GOT3 (cell line): ENCODE measurements around the gene TUBE1.
"Not testable (repeated sequence)": the region's sequence is repeated elsewhere in the genome, so short reads cannot be mapped to it uniquely, and the experiment has no call there.

Experiments used
- DNase-seq: peaks from one replicate; lab custom pipeline; 2025; ENCODE audit warnings: mixed read lengths; lab: John Stamatoyannopoulos, UW

The TUBE1 gene

DNA sequence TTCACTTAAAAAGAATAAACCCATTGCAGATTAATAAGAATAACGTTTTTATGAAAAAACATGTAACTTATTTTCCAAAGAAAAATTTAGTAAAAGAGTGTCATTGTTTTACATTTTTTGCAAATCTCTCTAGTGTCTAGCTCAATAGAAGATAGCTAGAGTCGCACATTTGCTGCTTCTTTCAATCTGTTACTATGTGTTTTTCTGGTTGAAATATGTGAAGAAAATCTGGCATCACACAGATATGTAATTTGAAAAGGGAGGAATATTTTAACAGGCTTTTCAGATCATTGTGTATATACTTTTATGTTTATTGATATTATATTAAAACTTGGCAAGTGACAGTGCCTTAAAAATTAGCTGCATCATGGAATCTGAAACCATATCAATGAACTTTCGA, 24.3 kb downstream of the TUBE1 start:
- no peak for DNase-seq

DNA sequence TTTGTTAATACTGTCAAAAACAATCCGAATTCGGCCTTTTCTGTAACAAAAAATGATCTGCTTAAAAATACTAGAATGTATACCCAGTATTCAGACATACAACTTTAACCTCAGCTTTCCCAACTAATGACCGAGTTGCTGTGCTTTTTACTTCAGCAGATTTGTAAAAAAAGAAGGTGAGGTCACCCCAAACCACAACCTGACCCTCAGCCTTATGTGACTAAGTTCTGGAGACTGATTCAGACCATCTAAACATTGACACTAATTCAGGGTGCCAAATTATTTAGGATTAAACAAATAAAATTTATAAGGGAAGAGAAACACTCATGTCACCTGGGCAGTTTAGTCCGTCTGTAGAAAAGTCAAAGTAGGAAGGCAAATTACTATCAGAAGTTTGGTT, 25.7 kb downstream of the TUBE1 start:
- DNase-seq, result no peak

DNA sequence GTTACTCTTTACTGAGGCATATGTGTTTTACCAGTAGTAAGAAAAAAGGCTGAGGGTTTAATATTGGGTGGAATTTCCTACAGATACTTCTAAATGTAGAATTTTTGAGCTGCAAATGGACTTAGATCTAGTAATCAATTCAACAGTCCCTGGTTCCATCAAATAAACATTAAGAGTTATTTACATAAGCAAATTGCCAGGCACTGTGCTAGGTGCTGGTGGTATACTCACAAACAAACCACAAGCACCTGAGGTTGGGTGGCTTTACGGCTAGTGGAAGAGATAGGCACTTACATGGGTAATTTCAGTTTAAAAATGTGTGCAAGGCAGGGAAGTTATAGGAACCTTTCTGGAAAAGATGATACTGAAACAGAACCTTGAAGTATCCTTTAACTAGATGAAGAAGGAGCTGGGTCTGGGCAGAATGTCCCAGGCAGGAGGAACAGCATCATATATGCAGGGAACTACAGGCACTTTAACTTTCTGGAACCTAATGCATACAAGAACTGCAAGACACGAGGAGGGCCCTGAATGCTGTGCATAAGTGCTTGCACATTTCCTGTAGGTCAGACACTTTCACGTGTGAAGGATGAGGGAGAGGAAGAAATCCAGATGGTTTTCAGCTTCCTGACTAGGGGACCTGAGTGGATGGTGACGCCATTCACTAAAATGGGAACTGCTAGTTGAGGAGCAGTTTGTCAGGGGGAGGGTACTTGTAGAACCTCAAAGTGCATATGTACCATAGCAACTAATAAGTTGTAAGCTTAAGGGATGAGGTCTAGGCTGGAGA, 28.8 kb downstream of the TUBE1 start:
- DNase-seq, result no peak

DNA sequence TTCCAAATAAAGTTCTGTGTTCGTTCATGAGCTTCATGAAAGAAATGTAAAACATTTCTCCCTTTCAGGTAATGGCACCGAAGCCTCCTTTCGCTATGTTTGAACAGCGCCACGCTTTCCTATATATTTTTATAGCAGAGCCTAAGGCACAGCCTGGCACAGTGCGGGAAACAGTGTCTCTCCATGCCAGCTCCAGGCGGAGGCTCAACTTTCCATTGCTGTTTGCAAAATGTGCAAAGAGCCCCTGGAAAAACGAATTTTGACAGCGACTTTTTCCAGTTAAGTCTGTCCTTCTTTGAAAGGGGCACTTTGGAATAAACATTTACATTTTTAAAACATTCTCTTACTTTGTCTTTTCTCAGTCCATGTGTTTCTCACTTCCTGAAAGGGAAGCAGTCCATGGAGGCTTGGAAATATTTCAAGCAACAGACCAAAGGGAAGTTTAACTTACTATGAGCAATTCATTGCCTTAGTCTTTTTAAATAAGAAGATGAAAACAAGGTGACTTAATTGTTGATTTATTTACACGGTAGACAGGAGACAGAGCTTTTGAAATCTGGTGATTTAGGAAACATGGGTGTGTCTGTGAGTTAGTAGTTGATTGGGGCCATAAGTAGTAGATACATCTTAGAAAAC, 32.6 kb downstream of the TUBE1 start:
- no peak for DNase-seq

DNA sequence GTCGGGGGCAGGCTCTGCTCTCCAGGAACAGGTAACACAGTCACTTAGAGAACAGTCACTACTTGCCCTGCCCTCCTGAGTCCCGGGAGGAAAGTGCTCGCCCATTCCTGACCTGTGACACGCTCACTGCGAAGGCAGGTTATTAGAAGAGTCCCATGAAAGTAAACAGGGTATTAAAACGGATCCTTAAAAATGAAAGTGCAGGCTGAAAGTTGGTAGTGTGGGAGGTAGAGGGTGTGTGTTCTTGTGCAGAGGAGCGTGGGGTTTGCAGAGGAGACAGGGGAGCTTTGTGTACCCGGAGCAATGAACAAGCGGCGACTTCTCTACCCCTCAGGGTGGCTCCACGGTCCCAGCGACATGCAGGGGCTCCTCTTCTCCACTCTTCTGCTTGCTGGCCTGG, 33.3 kb downstream of the TUBE1 start, which contains the start of gene CCN6:
TSS of gene CCN6 (plus strand) at position 104 of the 400 bp plus-strand sequence. CDS start at position 358, 254 bp downstream.
- DNase-seq, result no peak

DNA sequence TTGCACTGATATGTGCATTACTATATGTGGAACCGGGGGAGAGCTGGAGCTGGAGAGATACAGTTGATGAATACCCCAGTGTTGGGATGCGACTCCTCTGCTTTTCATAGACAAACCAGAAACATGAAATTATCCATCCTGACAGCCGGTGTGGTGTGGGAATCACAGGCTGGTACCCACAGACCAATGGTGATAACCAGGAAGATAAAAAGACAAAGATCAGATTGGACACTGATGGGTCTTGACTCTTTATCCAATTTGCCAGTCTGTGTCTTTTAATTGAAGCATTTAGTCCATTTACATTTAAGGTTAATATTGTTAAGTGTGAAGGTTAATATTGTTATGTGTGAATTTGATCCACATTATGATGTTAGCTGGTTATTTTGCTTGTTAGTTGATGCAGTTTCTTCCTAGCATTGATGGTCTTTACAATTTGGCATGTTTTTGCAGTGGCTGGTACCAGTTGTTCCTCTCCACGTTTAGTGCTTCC, 36.0 kb downstream of the TUBE1 start:
- DNase-seq, result not testable (repeated sequence)

DNA sequence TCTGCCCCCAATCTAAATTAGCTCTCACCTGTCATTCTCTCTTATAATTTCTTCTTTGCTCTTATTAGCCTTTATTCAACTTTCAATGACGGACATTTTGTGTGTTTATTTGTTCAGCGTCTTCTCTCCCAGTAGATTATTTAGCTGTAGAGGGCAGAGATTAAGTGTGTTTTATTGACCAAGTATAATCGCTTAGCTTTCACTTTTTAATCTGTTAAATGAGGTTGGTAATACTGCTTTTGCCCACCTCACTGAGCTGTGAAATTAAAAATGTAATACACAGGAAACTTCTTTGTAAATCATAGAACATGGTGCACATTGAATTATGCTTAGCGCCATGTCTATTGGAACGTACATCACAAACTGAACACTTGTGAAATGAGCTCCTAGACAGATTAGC, 36.9 kb downstream of the TUBE1 start:
- DNase-seq, result no peak

DNA sequence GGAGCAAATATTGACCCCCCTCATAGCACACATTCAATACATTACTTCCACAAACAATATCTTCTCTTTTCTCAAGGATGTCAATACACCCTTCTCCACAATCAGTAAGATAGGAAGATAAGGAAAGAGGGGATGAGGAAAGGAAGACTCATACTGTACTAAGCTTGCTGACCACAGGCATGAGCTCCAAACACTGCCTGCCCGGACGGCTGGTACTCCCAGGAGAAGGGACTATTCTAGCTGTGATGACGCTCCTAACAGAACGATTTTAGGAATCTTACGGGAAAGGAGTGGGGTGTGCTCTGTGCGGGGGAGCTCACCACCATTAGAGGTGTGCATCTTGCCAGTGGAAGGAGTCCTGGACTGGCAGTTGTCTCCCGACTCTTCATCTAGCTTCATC, 37.3 kb downstream of the TUBE1 start:
- no peak for DNase-seq

DNA sequence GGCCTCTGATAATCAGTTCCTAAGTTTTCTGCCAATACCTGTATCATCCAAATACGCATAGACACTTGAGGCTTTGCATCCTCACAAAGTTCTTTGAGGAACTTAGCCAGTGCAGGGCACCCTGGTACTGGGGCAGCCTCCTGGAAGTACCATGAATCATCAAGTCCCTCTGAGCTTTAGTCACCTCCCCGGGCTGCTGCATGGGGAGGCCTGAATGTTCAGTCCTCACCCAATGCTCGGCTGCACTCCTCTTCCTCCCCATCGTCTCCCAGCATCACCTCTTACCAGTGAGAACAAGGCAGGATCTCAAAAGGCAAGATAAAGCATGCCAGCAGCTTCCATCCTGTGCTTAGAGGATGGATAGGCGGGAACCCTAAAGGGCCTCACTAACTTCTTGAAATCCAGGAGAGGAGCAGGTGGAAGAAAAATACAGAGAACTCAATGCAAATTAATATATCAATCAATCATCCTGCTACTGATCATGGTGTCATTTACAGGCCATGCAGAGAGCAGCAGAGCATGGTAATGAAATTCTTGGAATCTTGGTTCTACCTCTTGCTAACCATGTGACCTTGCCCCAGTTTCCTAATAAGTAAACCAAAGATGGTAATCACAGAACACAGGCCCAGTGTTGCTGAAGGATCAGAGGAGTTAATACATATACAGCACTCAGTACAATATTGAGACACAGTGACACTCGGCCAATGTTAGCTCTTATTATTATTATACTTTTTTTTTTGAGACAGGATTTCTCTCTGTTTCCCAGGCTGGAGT, 38.1 kb downstream of the TUBE1 start:
- no peak for DNase-seq

DNA sequence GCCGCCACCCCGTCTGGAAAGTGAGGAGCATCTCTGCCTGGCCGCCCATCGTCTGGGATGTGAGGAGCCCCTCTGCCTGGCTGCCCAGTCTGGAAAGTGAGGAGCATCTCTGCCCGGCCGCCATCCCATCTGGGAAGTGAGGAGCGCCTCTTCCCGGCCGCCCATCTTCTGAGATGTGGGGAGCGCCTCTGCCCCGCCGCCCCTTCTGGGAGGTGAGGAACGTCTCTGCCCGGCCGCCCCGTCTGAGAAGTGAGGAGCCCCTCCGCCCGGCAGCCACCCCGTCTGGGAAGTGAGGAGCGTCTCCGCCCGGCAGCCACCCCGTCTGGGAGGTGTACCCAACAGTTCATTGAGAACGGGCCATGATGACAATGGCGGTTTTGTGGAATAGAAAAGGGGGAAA, 39.8 kb downstream of the TUBE1 start:
- not testable (repeated sequence) for DNase-seq

DNA sequence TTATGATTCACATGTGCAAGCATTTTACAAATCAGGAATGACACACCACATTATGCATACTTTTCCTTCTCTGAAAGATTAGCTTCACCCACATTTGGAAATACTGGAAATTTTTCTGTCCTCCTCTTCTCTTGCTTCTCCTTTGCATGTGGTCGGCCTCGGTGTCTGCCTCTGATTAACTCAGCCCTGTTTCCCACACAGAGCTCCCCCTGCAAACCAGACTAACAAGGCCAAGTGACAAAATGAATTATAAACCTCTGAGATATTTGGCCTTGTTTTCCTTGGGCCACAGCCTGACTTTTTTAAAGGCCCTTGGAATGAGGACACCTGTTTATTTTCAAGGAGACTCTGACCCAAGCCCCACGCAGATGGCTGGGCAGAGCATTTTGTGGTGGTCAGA, 42.4 kb downstream of the TUBE1 start:
- DNase-seq, result no peak

DNA sequence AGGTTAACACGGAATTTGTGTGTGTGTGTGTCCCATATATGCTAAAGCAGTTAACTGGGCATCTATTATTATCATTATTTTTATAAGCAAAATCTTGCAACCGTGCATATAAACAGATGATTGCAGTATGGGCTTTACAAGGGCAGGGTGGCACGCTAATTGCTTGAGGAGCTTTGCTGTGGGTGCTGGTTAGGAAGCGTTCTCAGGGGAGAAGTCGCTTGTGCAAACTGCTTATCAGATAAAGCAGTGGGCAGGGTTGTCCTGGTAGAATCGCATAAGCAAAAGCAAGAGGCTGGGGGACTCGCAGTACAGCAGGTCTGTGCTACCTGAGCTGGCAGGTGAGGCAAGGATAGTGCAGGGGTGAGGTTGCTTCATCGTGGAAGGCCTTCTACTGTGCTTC, 43.1 kb downstream of the TUBE1 start:
- DNase-seq, result no peak

DNA sequence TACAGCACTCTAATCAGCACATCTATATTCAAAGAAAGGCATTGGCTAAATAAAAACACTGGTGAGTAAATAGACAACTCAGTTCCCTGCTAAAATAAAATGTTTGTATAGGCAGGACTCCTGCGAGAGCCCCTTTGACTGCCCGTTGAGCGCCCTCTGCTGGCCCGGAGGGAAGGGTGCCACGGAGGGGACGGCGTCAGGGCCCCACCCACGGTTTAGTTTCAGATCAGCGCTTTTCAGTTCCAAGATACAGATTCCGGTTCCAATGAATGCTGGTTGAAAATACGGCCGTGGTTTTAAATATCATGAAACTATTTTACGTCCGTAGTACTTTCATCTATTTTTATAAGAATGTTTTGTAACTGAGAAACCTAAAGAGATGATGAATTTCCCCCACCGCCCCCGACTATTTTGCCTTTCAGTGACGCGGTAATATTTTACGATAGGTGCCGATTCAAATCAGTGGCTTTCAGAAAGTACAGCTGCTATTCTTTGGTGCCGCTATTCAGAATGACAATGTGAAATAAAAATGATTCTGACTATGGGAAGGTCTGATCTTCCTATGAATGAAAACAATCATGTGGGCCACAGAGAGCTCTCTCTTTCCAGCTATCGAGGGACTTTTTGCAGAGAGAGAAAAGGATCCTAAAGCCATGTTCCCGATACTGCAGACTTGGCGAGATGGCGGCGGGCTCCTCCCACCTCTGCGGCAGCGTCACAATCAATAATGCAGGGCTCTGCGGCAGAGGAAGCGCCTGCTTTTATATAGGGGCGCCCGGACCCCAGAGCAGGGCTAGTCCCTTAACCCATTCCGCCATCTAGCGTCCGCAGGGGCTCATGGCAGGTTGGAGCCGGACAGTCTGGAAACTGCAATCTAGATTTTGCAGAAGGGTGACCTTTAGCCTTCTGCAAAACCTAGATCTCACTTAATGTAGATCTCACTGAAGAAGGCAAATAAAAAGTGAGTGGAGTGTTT, 44.0 kb downstream of the TUBE1 start:
- peak; percentile 59 for DNase-seq

DNA sequence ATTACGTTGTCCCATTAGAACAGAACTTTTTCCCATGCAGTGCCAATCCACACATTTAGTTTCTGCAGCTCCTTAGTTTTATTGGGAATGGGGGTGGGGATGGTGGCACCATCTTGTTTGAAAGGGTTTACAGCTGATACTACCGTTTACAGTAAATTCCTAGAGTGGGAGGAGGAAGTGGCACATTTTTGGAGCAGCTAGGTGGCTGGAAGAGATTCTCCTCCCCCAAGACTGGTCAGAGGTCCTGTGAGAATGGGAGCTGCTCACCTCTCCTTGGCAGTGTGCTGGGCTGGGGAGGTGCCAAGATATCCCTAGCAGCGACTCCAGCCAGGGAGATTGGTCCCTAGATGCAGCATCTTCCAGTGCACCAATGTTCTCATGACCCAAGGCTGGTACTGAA, 45.7 kb downstream of the TUBE1 start:
- no peak for DNase-seq

DNA sequence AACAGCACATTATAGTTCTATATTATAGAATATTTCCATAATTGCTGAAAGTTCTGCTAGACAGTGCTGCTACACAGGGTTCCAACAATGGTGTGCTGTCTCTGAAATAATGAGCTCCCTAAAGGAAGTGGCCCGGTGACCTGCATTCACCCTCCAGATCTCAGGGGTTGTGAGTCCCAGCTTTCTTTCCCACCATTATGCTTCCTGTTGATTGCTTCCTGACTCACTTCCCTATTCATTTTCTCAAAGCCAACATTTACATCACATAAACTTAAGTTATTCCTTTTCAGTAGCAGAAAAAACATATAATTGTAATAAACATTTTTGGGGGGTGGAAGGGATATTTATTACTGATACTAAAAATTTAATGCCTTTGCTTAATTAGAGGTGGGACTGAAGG, 46.3 kb downstream of the TUBE1 start:
- no peak for DNase-seq

DNA sequence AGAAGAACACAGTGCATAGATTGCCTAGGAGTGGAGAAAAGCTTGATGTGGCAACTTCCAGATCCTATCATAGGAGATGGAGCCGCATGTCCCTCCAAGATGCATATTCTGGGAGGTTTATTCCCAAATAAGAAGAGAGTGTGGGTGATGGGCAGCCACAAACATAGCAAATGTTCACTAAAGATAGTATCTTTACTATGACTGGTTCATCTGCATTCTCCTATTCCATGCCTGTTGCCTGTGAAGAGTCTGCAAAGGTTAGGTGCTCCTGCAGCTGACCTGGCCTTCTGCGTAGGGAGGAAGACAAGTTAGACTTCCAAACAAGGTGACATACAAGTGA, 47.9 kb downstream of the TUBE1 start:
- no peak for DNase-seq

DNA sequence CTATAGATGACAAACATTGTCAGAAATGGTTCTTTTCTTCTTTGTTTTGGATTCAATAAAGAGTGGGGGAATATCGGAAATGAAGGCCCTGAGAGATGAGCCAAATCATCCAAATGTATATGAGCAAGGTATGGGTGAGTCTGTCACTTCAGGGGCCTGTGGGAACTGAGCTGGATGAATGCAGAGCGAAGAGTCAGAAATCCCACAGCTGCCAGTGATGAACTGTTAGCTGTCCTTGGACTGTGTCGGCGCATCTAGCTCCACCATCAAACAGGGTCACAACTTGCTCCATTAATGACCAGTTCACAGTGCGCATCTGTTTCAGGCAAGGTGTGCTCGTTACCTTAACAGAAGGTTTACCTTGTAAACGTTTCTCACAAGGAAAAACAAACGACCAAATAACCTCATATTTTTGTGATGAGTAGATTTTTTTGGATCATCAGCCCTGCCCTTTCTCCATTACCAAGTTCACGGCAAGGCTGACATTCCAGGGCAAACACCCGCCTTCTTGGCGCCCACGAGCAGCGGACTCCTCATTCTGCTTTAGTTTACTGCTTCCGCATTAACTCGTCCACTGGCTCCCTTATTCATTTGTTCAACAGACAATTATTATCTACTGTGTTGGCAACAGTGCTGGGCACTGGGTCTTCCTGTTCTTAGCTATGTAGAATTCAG, 48.4 kb downstream of the TUBE1 start:
- no peak for DNase-seq

DNA sequence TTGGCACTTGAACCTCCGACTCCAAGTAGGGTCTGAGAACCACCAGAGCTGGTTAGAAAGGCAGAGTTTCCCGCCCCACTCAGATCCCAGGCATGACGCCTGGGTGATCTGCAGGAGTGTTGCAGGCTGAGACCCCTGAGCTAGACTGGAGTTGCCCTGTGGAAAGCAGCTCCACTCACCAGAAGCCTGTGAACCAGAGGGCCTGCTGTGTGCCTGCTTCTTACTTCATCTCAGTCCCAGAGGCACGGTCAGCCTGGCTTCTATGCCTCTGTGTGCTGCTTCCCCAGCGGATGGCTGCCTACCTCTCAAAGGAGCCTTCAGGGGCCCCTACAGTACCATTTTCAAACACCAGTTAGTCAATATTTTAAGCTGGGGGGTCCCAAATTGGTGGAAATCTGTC, 49.0 kb downstream of the TUBE1 start:
- no peak for DNase-seq

DNA sequence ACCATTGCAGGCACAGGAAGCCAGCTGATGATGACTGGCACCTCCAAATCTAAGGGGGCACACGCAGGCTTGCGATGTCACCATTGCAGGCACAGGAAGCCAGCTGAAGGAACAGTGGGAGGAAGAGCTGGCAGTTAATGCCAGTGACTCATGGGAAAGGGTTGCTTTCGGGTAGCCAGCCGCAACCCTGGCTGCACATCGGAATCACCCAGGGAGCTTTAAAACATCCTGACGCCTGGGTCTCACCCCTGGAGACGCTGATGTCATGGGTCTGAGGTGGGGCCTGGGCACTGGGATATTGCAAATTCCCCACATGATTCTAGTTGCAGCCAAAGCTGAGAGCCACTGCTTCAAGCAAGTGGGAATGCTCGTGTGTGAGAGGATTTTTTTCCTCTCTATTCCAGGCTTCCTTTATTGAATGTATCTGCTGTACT, 49.5 kb downstream of the TUBE1 start:
- peak; percentile 74 for DNase-seq

DNA sequence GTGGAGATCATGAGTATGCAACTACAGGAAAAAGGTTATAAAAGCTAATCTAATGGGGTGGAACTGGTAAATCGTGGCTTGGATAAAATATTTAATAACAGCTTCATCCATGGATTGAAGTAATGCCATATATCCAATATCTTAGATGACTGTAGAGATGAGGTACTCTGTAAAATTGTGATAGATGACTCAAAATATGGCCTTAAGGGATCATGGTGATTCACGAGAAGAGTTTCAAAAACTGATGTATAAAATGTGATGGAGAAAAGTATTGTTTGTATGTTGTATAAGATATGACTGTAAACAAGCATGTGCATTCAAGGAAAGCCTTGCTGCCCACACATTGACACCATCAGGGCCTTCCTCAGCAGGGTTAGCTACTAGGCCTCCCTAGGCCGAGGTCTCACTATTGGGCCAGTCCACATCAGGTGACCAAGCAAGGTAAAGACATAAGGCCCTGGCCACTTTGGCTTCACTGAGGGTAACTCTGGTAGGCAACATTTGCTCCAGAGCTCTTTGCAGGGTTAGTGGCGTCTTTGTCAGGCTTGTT, 51.1 kb downstream of the TUBE1 start:
- DNase-seq, result no peak

DNA sequence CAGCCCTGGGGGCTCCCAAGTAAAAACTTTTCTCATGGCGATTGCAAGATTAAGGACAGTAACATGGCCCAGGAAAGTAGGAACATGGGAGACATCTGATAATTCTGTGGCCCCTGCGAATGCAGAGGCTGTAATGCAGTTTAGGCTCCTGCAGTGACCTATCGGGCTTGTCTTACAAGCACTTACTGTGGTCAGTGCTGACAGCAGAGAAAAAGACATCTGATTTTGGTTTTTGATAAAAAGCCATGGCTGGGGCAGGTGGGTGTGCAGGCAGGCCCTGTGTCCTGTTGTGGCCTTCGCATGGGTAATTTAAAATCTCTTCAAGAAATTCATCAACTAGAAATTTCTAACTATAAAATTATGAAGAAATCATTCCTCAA, 52.7 kb downstream of the TUBE1 start:
- DNase-seq, result no peak
